ENCODE results near the gene SLC30A1. TPM values are rescaled to one million over a fixed set of nuclear protein-coding genes. Genes with fewer than 3 reads are reported as not detected.

Gene SLC30A1
- total and polyA plus RNA-seq, 2 experiments from 2014 or later: 6.8 to 10.8 TPM

- TF ChIP-seq CTCF (IDR thresholded peaks at IDR 0.05; ENCODE audit: low read depth, low read length): no peak
- Histone ChIP-seq H3K27me3 (no peaks in the 10 kb centered on the region), H3K27ac (peak overlapping the region; percentile 47), H3K9me3 (ENCODE audit: low read depth) (no peaks in the 10 kb centered on the region), H3K36me3 (no peaks in the 10 kb centered on the region), H3K4me1 (ENCODE audit: low read depth) (peaks cover 19% of the 10 kb centered on the region), H3K4me3 (no peak overlapping the region)
- peak in 1 of 2 donors; percentile 34 for DNase-seq (ENCODE audit: low read depth in 1 of 2, low spot score in 1 of 2)
These were observed 40.7 kb downstream of the SLC30A1 start for GRCh38 chr1:211538287-211538686.

- Histone ChIP-seq H3K9me3 (ENCODE audit: low read depth) (no peaks in the 10 kb centered on the region), H3K4me1 (ENCODE audit: low read depth) (peaks cover 19% of the 10 kb centered on the region), H3K4me3 (no peak overlapping the region), H3K36me3 (no peaks in the 10 kb centered on the region), H3K27me3 (no peaks in the 10 kb centered on the region), H3K27ac (no peak overlapping the region)
- no peak for TF ChIP-seq CTCF (IDR thresholded peaks at IDR 0.05; ENCODE audit: low read depth, low read length)
- DNase-seq (ENCODE audit: low read depth in 1 of 2, low spot score in 1 of 2): peak in 1 of 2 donors; percentile 56
These were observed 41.7 kb downstream of the SLC30A1 start for GRCh38 chr1:211537253-211537652.

- no peaks in the 10 kb centered on the region for H3K27me3 ChIP-seq
- peaks cover 13% of the 10 kb centered on the region for H3K4me1 ChIP-seq (ENCODE audit: low read depth)
- TF ChIP-seq CTCF (IDR thresholded peaks at IDR 0.05; ENCODE audit: low read depth, low read length): no peak
- no peaks in the 10 kb centered on the region for H3K36me3 ChIP-seq
- no peaks in the 10 kb centered on the region for H3K9me3 ChIP-seq (ENCODE audit: low read depth)
- no peak overlapping the region for H3K4me3 ChIP-seq
- DNase-seq (ENCODE audit: low read depth in 1 of 2, low spot score in 1 of 2): no peak
- H3K27ac ChIP-seq: no peak overlapping the region
These were observed 42.4 kb downstream of the SLC30A1 start for GRCh38 chr1:211536606-211537005.

GRCh38 chr1:211535346-211535745 lies 43.6 kb downstream of the SLC30A1 start:
- DNase-seq (ENCODE audit: low read depth in 1 of 2, low spot score in 1 of 2): no peak
- Histone ChIP-seq H3K4me1 (ENCODE audit: low read depth) (peaks cover 11% of the 10 kb centered on the region), H3K36me3 (no peaks in the 10 kb centered on the region), H3K27ac (no peak overlapping the region), H3K4me3 (no peak overlapping the region), H3K27me3 (no peaks in the 10 kb centered on the region), H3K9me3 (ENCODE audit: low read depth) (no peaks in the 10 kb centered on the region)
- TF ChIP-seq CTCF (IDR thresholded peaks at IDR 0.05; ENCODE audit: low read depth, low read length): no peak

- H3K9me3 ChIP-seq (ENCODE audit: low read depth): no peaks in the 10 kb centered on the region
- H3K4me1 ChIP-seq (ENCODE audit: low read depth): peaks cover 11% of the 10 kb centered on the region
- no peak overlapping the region for H3K27ac ChIP-seq
- TF ChIP-seq CTCF (IDR thresholded peaks at IDR 0.05; ENCODE audit: low read depth, low read length): no peak
- no peaks in the 10 kb centered on the region for H3K27me3 ChIP-seq
- no peak overlapping the region for H3K4me3 ChIP-seq
- DNase-seq (ENCODE audit: low read depth in 1 of 2, low spot score in 1 of 2): no peak
- H3K36me3 ChIP-seq: no peaks in the 10 kb centered on the region
These were observed 44.2 kb downstream of the SLC30A1 start for GRCh38 chr1:211534545-211535291.

Measured in cardiac muscle cell (in vitro differentiated cells and primary cell).